Caki2 (cell line): ENCODE measurements around the gene AP5B1. TPM values are rescaled to one million over a fixed set of nuclear protein-coding genes. Genes with fewer than 3 reads are reported as not detected.
"Not testable (repeated sequence)": the region's sequence is repeated elsewhere in the genome, so short reads cannot be mapped to it uniquely, and the experiment has no call there.

Source experiments
- DNase-seq: peaks from one replicate; pipeline ENCODE4 v3.0.0-alpha.2; 2015; ENCODE audit warnings: low read depth
- in situ Hi-C: cut with HindIII; loops from 2 replicates; pipeline ENCODE4 v1.10.0; 2016; ENCODE audit warnings: low sequenced_read_pairs, low pct_unique_long_range_greater_than_20kb, mixed read lengths
- total RNA-seq: library from RNA; depleted of rRNA; stranded (reverse); fragments of >200 nt; shearing (Covaris generic); gene quantifications from 2 replicates; pipeline ENCODE4 v1.2.3, GENCODE V29; 2014; ENCODE audit warnings: low replicate concordance; rRNA removed

AP5B1 gene
- total RNA-seq, 1 experiment from 2014 or later: 7.9 TPM

DNA sequence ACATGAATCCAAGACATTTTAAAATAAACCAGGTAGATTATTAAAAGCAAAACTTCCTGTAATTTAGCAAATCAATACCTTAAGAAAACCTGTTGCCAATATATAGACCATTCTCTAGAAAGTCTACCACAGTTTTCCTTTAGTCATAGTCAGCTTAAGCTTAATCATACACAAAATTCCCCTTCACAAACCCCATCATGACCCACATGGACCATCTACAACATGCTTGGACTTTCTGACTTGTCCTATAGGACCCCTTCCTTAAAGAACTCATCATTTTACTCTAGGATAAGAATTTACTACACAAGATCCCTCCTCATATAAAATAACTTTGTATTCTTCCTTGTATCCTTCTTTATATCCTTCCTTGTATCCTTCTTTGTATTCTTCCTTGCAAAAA is 44.0 kb downstream of the AP5B1 start:
- in situ Hi-C loops: no loop called here
- DNase-seq: no peak

DNA sequence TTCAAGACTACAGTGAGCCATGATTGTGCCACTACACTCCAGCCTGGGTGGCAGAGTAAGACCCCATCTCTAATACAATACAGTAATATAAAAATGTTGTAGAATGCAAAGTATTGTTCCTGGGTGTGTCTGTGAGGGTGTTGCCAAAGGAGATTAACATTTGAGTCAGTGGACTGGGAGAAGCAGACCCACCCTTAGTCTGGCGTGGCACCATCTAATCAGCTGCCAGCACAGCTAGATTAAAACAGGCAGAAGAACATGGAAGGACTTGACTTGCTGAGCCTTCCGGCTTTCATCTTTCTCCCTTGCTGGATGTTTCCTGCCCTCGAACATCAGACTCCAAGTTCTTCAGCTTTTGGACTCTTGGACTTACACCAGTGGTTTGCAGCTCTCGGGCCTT is 45.7 kb downstream of the AP5B1 start:
- in situ Hi-C loops, DNase-seq: not testable (repeated sequence)

DNA sequence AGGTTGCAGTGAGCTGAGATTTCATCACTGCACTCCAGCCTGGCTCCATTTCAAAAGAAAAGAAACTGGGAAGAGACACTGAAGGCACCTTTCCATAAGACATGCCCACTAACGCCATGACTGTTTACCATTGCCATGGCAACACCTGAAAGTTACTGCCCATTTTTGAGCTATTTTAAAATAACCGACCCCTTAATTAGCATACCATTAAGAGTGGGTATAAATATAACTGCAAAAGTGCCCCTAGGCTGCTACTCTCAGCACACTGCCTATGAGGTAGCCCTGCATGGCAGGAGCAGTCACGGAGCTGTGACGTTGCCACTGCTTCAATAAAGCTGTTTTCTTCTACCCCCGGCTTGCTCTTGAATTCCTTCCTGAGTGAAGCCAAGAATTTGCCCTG is 50.3 kb downstream of the AP5B1 start:
- in situ Hi-C loops: no loop called here
- DNase-seq: no peak

DNA sequence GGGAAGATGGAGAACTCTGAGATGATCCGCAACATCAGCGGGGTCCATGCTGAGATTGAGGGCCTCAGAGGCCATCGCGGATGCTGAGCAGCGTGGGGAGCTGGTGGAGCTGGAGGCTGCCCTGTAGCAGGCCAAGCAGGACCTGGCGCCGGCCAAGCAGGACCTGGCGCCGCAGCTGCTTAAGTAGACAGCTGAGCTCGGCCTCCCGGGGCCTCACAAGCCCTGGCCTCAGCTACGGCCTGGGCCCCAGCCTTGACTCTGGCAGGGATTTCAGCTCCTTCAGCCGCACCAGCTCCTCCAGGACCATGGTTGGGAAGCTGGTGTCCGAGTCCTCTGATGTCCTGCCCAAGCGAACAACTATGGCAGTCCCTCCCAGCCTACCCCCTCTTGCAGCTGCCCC is 52.9 kb downstream of the AP5B1 start:
- in situ Hi-C loops: no loop called here
- no peak for DNase-seq

DNA sequence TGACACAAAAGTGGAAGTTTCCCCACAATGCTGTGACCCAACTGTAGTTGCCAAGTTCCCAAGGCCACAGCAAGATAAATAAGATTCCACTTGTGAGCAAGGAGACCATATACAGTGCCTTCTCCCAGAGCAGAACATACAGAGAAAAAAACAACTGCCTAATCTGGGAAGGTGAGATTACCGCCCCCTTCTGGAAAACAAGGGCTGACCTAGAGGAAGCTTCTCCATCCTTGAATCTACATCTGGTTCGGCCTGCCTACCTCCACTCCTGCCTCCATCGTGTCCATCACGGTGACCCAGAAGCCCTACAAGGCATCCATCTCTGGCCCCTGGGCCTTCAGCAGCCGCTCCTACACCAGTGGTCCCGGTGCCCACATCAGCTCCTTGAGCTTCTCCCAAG is 54.1 kb downstream of the AP5B1 start:
- in situ Hi-C loops: no loop called here
- no peak for DNase-seq

Other genes starting within 250 kb of the AP5B1 start
- 74.6 and 77.7 TPM in 2 replicates for gene LTBP3, start 222.6 kb downstream of the AP5B1 start, total RNA-seq
- gene ZNRD2, start 210.5 kb downstream of the AP5B1 start, total RNA-seq: 90.4 and 96.5 TPM in 2 replicates
- 18.4 and 53.5 TPM in 2 replicates for gene FAM89B, start 208.4 kb downstream of the AP5B1 start, total RNA-seq
- gene EHBP1L1, start 204.9 kb downstream of the AP5B1 start, total RNA-seq: 35.3 and 39.2 TPM in 2 replicates
- gene KCNK7, start 185.2 kb downstream of the AP5B1 start, total RNA-seq: not detected in 2 replicates
- gene MAP3K11, start 166.8 kb downstream of the AP5B1 start, total RNA-seq: 37.2 and 40.0 TPM in 2 replicates
- 20.8 and 22.8 TPM in 2 replicates for gene PCNX3, start 165.2 kb downstream of the AP5B1 start, total RNA-seq
- gene SIPA1, start 142.9 kb downstream of the AP5B1 start, total RNA-seq: 12.2 and 34.4 TPM in 2 replicates
- gene RELA, start 118.1 kb downstream of the AP5B1 start, total RNA-seq: 36.3 and 49.7 TPM in 2 replicates
- gene KAT5, start 68.7 kb downstream of the AP5B1 start, total RNA-seq: 43.6 and 71.0 TPM in 2 replicates
- gene RNASEH2C, start 60.2 kb downstream of the AP5B1 start, total RNA-seq: 19.0 and 29.2 TPM in 2 replicates
- gene OVOL1, start 6.1 kb upstream of the AP5B1 start, total RNA-seq: not detected in 2 replicates
- gene SNX32, start 53.0 kb upstream of the AP5B1 start, total RNA-seq: not detected in 2 replicates
- gene CFL1, start 77.2 kb upstream of the AP5B1 start, total RNA-seq: 1,200 and 1,265 TPM in 2 replicates
- 69.0 and 76.8 TPM in 2 replicates for gene MUS81, start 79.5 kb upstream of the AP5B1 start, total RNA-seq
- 0.75 and 5.2 TPM in 2 replicates for gene EFEMP2, start 91.8 kb upstream of the AP5B1 start, total RNA-seq
- gene CTSW, start 98.9 kb upstream of the AP5B1 start, total RNA-seq: not detected in 2 replicates
- 61.1 and 89.5 TPM in 2 replicates for gene FIBP, start 107.5 kb upstream of the AP5B1 start, total RNA-seq
- gene CCDC85B, start 109.7 kb upstream of the AP5B1 start, total RNA-seq: 82.6 and 121 TPM in 2 replicates
- 67.3 and 80.4 TPM in 2 replicates for gene FOSL1, start 119.4 kb upstream of the AP5B1 start, total RNA-seq
- 12.7 and 36.3 TPM in 2 replicates for gene C11orf68, start 138.1 kb upstream of the AP5B1 start, total RNA-seq
- 212 and 270 TPM in 2 replicates for gene DRAP1, start 138.4 kb upstream of the AP5B1 start, total RNA-seq
- not detected in 2 replicates for gene TSGA10IP, start 164.5 kb upstream of the AP5B1 start, total RNA-seq
- 28.1 and 68.3 TPM in 2 replicates for gene SART1, start 180.8 kb upstream of the AP5B1 start, total RNA-seq
- gene EIF1AD, start 221.2 kb upstream of the AP5B1 start, total RNA-seq: 35.4 and 53.9 TPM in 2 replicates
- gene BANF1, start 221.5 kb upstream of the AP5B1 start, total RNA-seq: 361 and 387 TPM in 2 replicates
- gene CST6, start 231.0 kb upstream of the AP5B1 start, total RNA-seq: not detected in 2 replicates
- 0.67 and 2.8 TPM in 2 replicates for gene CATSPER1, start 245.5 kb upstream of the AP5B1 start, total RNA-seq